A549 treated with AZD2906 at 1 μM for 4 hours (cell line): ENCODE results near the gene KRT6A. TPM values are rescaled to one million over a fixed set of nuclear protein-coding genes. Genes with fewer than 3 reads are reported as not detected.

Source experiments
- total RNA-seq: library from RNA; stranded (reverse); fragments of 200-300 nt; extraction: Qiagen RNA extraction; gene quantifications from 5 replicates; pipeline ENCODE4 v1.2.3, GENCODE V29; 2022

The KRT6A gene
- 10.0 to 14.8 TPM (median 12.1 TPM) in 5 replicates for total RNA-seq

DNA sequence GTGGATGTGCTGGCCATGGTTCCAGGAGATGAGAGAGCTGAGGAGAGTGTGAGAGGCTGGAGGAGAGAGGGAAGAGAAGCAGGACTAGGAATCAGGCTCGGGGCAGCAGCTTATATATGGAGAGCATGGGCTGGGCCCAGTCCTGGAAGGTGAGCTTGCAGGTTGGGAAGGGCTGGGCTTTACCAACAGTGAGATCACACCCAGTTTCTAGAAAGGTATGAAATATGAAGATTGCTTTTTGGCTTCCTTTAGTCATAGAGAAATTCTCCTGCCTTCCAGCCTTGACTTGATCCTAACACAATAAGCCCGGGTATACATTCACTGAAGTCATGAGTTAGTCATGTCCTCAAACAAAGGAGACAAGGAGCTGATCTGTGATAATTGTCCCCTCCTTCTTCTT, at the start of gene KRT6A:
Gene KRT6A, minus strand, starts transcription at position 86 of the 400 bp plus-strand sequence. Its CDS starts 69 bp downstream, at position 17.

GRCh38 chr12:52519826-52520662, 27.0 kb upstream of the KRT6A start, which contains the start of gene KRT5:
TSS of gene KRT5 (minus strand) at chr12:52520394. CDS start at chr12:52520296, 98 bp downstream.

GRCh38 chr12:52473768-52474167, 19.3 kb downstream of the KRT6A start, which contains the start of gene KRT6C:
TSS of gene KRT6C (minus strand) at chr12:52473805. CDS start at chr12:52473737, 68 bp downstream.

GRCh38 chr12:52452101-52452500, 41.0 kb downstream of the KRT6A start, which contains the start of gene KRT6B:
TSS of gene KRT6B (minus strand) at chr12:52452146. CDS start at chr12:52452078, 68 bp downstream.

Other genes with a start within 250 kb of the KRT6A start
- 30.0 to 47.3 TPM (median 45.3 TPM) in 5 replicates for gene KRT86, start 218.6 kb downstream of the KRT6A start, total RNA-seq
- 3,224 to 4,157 TPM (median 4,024 TPM) in 5 replicates for gene KRT81, start 201.7 kb downstream of the KRT6A start, total RNA-seq
- gene KRT83, start 171.9 kb downstream of the KRT6A start, total RNA-seq: 3.3 to 6.3 TPM (median 5.5 TPM) in 5 replicates
- 0.05 to 0.10 TPM in 2 of 5 replicates, not detected in the others for gene KRT85, start 125.8 kb downstream of the KRT6A start, total RNA-seq
- gene KRT84, start 107.6 kb downstream of the KRT6A start, total RNA-seq: not detected in 5 replicates
- gene KRT82, start 86.9 kb downstream of the KRT6A start, total RNA-seq: not detected in 5 replicates
- 0.09 to 0.17 TPM (median 0.11 TPM) in 4 of 5 replicates, not detected in the other for gene KRT75, start 58.9 kb downstream of the KRT6A start, total RNA-seq
- gene KRT6B, start 41.1 kb downstream of the KRT6A start, total RNA-seq: 0.05 to 0.07 TPM in 2 of 5 replicates, not detected in the others
- gene KRT6C, start 19.5 kb downstream of the KRT6A start, total RNA-seq: not detected in 5 replicates
- 0.52 to 0.72 TPM (median 0.62 TPM) in 5 replicates for gene KRT5, start 27.1 kb upstream of the KRT6A start, total RNA-seq
- 0.02 to 0.09 TPM (median 0.05 TPM) in 3 of 5 replicates, not detected in the others for gene KRT71, start 59.9 kb upstream of the KRT6A start, total RNA-seq
- gene KRT74, start 80.6 kb upstream of the KRT6A start, total RNA-seq: 0.02 to 0.03 TPM in 2 of 5 replicates, not detected in the others
- 0.05 TPM in 1 of 5 replicates, not detected in the others for gene KRT72, start 108.2 kb upstream of the KRT6A start, total RNA-seq
- gene KRT73, start 125.3 kb upstream of the KRT6A start, total RNA-seq: not detected in 5 replicates
- 0.03 TPM in 1 of 5 replicates, not detected in the others for gene KRT2, start 159.0 kb upstream of the KRT6A start, total RNA-seq
- gene KRT1, start 187.2 kb upstream of the KRT6A start, total RNA-seq: not detected in 5 replicates
- gene KRT77, start 210.3 kb upstream of the KRT6A start, total RNA-seq: not detected in 5 replicates